Breast epithelium (tissue), 3 donors: Measurements from ENCODE around the gene EIF5AL1.

Source experiments
- POLR2A ChIP-seq: fragments of 450-650 bp; IDR thresholded peaks from one replicate; pipeline ENCODE4 v1.6.1; 2016; ENCODE audit warnings: antibody characterized with exemption, mild to moderate bottlenecking, moderate library complexity
- POLR2AphosphoS5 ChIP-seq, 3 donors: sonication (generic); formaldehyde crosslinking; IDR thresholded peaks; one replicate each; pipeline ENCODE4 v1.6.1; 2017; ENCODE audit warnings: antibody characterized with exemption in 3 of 3
- TF ChIP-seq, protein P1 (sequence below), 3 donors: fragments of 450-650 bp; IDR thresholded peaks; one replicate each; pipeline ENCODE4 v1.5.1; 2016 to 2017; ENCODE audit warnings: antibody characterized with exemption in 3 of 3, mild to moderate bottlenecking in 3 of 3, moderate library complexity in 3 of 3

DNA sequence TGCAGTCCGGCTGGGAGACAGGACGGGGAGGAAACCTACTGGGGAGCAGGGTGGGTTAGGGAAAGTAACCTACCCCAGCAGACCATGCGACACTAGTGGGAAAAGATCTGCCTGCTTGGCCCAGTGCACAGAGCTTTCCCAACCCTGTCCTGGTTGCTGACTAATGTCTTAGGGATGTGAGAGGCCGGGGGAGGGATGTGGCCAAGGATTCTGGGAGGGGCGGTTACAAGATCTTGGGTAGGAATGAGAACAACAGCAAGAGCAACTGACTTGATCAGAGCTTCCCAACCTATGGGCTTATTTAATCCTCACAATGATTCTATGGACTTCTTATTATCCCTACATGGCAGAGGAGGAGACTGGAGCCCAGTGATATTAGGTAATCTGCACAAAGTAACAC lies 24.0 kb upstream of the EIF5AL1 start:
- TF ChIP-seq, protein P1, sequence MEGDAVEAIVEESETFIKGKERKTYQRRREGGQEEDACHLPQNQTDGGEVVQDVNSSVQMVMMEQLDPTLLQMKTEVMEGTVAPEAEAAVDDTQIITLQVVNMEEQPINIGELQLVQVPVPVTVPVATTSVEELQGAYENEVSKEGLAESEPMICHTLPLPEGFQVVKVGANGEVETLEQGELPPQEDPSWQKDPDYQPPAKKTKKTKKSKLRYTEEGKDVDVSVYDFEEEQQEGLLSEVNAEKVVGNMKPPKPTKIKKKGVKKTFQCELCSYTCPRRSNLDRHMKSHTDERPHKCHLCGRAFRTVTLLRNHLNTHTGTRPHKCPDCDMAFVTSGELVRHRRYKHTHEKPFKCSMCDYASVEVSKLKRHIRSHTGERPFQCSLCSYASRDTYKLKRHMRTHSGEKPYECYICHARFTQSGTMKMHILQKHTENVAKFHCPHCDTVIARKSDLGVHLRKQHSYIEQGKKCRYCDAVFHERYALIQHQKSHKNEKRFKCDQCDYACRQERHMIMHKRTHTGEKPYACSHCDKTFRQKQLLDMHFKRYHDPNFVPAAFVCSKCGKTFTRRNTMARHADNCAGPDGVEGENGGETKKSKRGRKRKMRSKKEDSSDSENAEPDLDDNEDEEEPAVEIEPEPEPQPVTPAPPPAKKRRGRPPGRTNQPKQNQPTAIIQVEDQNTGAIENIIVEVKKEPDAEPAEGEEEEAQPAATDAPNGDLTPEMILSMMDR (IDR thresholded peaks at IDR 0.05), result no peak
- TF ChIP-seq POLR2A (no peak), POLR2AphosphoS5 (IDR thresholded peaks at IDR 0.05) (peak in 2 of 3 donors; percentile 26 to 52)
